22Rv1 (cell line): ENCODE measurements around the gene ARMC9.

Source experiments
- H3K27ac ChIP-seq: fragments of 450-650 bp; 2 replicates; pipeline ENCODE4 v1.5.1; 2017
- CTCF ChIP-seq: fragments of 450-650 bp; IDR thresholded peaks from 2 replicates; pipeline ENCODE4 v1.5.1; 2017; ENCODE audit warnings: mild to moderate bottlenecking
- ZFX ChIP-seq: fragments of 450-650 bp; IDR thresholded peaks from 2 replicates; pipeline ENCODE4 v1.6.1; 2017; ENCODE audit warnings: antibody characterized with exemption, borderline replicate concordance

Gene ARMC9

GRCh38 chr2:231336700-231337099 is 138.3 kb downstream of the ARMC9 start:
- TF ChIP-seq ZFX (no peak), CTCF (no peak)
- H3K27ac ChIP-seq = no peak overlapping the region

- H3K27ac ChIP-seq = no peak overlapping the region
- TF ChIP-seq ZFX (no peak), CTCF (no peak)
Observed at GRCh38 chr2:231337807-231338759, 139.7 kb downstream of the ARMC9 start.

- no peak overlapping the region for H3K27ac ChIP-seq
- TF ChIP-seq ZFX = no peak
- no peak for TF ChIP-seq CTCF
Observed at GRCh38 chr2:231339316-231339715, 140.9 kb downstream of the ARMC9 start.

- H3K27ac ChIP-seq = no peak overlapping the region
- TF ChIP-seq ZFX = no peak
- TF ChIP-seq CTCF = no peak
Observed at GRCh38 chr2:231341100-231341499, 142.7 kb downstream of the ARMC9 start.

GRCh38 chr2:231342061-231342711 is 143.8 kb downstream of the ARMC9 start:
- no peak overlapping the region for H3K27ac ChIP-seq
- TF ChIP-seq CTCF (no peak), ZFX (no peak)

GRCh38 chr2:231343006-231343710 is 144.7 kb downstream of the ARMC9 start:
- no peak overlapping the region for H3K27ac ChIP-seq
- TF ChIP-seq ZFX (no peak), CTCF (no peak)
